Measurements from ENCODE around the gene ALPL. TPM values are rescaled to one million over a fixed set of nuclear protein-coding genes. Genes with fewer than 3 reads are reported as not detected.

The ALPL gene
- total RNA-seq, 6 donors from 2014 or later, result 72.3 to 327 (median 182) TPM

GRCh38 chr1:21577324-21577723 is 68.1 kb downstream of the ALPL start:
- 92 to 94% methylated on average over 9 to 26 of the region's 26 CpGs for WGBS, 2 donors
- Histone ChIP-seq H3K9me3 (no peaks in the 10 kb centered on the region), H3K27me3 (no peaks in the 10 kb centered on the region), H3K36me3 (no peaks in the 10 kb centered on the region), H3K4me1 (peaks cover 10 to 22% (median 15%) of the 10 kb centered on the region in 4 donors), H3K4me3 (no peak overlapping the region), H3K27ac (no peak overlapping the region)
- ATAC-seq (ENCODE audit: low FRiP score in 2 of 2) (no peak), DNase-seq (peak in 1 of 2 donors; percentile 78)
- no peak for TF ChIP-seq POLR2A (IDR thresholded peaks at IDR 0.05)
- TF ChIP-seq POLR2AphosphoS5 (IDR thresholded peaks at IDR 0.05), result no peak
- TF ChIP-seq CTCF (IDR thresholded peaks at IDR 0.05), result no peak
- TF ChIP-seq EP300 (IDR thresholded peaks at IDR 0.05), result no peak

GRCh38 chr1:21577933-21578332 is 68.7 kb downstream of the ALPL start:
- Histone ChIP-seq H3K9me3 (no peaks in the 10 kb centered on the region), H3K27ac (no peak overlapping the region), H3K27me3 (no peaks in the 10 kb centered on the region), H3K36me3 (no peaks in the 10 kb centered on the region), H3K4me3 (no peak overlapping the region), H3K4me1 (peaks cover 10 to 22% (median 15%) of the 10 kb centered on the region in 4 donors)
- ATAC-seq (ENCODE audit: low FRiP score in 2 of 2), result no peak
- TF ChIP-seq POLR2AphosphoS5 (IDR thresholded peaks at IDR 0.05) (no peak), EP300 (IDR thresholded peaks at IDR 0.05) (no peak), CTCF (IDR thresholded peaks at IDR 0.05) (no peak)
- WGBS, 2 donors, result 82 to 92% methylated on average over 9 of the region's 9 CpGs
- no peak for DNase-seq

- Histone ChIP-seq H3K4me1 (peaks cover 0 to 11% (median 7%) of the 10 kb centered on the region in 4 donors), H3K27me3 (no peaks in the 10 kb centered on the region), H3K4me3 (no peak overlapping the region), H3K9me3 (no peaks in the 10 kb centered on the region), H3K27ac (no peak overlapping the region), H3K36me3 (no peaks in the 10 kb centered on the region)
- no peak for ATAC-seq (ENCODE audit: low FRiP score in 2 of 2)
- TF ChIP-seq CTCF (IDR thresholded peaks at IDR 0.05) (no peak), EP300 (IDR thresholded peaks at IDR 0.05) (no peak)
- DNase-seq, result no peak
- WGBS, 2 donors, result 52 to 58% methylated on average over 3 of the region's 3 CpGs
Observed at GRCh38 chr1:21579791-21580190, 70.6 kb downstream of the ALPL start.

- Histone ChIP-seq H3K4me1 (peaks cover 16 to 24% (median 20%) of the 10 kb centered on the region in 4 donors), H3K27ac (peak overlapping the region in 3 of 4 donors; percentile 13 to 67 (median 51)), H3K9me3 (no peaks in the 10 kb centered on the region), H3K27me3 (no peaks in the 10 kb centered on the region), H3K4me3 (no peak overlapping the region), H3K36me3 (no peaks in the 10 kb centered on the region)
- WGBS, 2 donors, result 69 to 70% methylated on average over 4 to 10 of the region's 10 CpGs
- no peak for TF ChIP-seq CTCF (IDR thresholded peaks at IDR 0.05)
- no peak for TF ChIP-seq POLR2AphosphoS5 (IDR thresholded peaks at IDR 0.05)
- TF ChIP-seq POLR2A (IDR thresholded peaks at IDR 0.05), result no peak
- no peak for TF ChIP-seq EP300 (IDR thresholded peaks at IDR 0.05)
- no peak for DNase-seq
- no peak for ATAC-seq (ENCODE audit: low FRiP score in 2 of 2)
Observed at GRCh38 chr1:21584096-21584495, 74.9 kb downstream of the ALPL start.

GRCh38 chr1:21585037-21585436 is 75.8 kb downstream of the ALPL start:
- TF ChIP-seq CTCF (IDR thresholded peaks at IDR 0.05) (no peak), POLR2A (IDR thresholded peaks at IDR 0.05) (no peak), EP300 (IDR thresholded peaks at IDR 0.05) (no peak), POLR2AphosphoS5 (IDR thresholded peaks at IDR 0.05) (no peak)
- 73 to 76% methylated on average over 7 to 9 of the region's 9 CpGs for WGBS, 2 donors
- DNase-seq (no peak), ATAC-seq (ENCODE audit: low FRiP score in 2 of 2) (no peak)
- Histone ChIP-seq H3K4me3 (no peak overlapping the region), H3K27me3 (no peaks in the 10 kb centered on the region), H3K36me3 (no peaks in the 10 kb centered on the region), H3K27ac (no peak overlapping the region), H3K4me1 (peaks cover 16 to 24% (median 21%) of the 10 kb centered on the region in 4 donors), H3K9me3 (no peaks in the 10 kb centered on the region)

All from upper lobe of left lung (tissue), 6 donors.